ENCODE data around the gene OR2T12.
"Not testable (repeated sequence)": the region's sequence is repeated elsewhere in the genome, so short reads cannot be mapped to it uniquely, and the experiment has no call there.

OR2T12 gene

GRCh38 chr1:248303324-248303723 lies at the start of gene OR2T12:
Gene OR2T12, minus strand, starts transcription at chr1:248303424. Its CDS starts 7,846 bp downstream, at chr1:248295578.
- DNase-seq, result no peak

GRCh38 chr1:248348475-248348874 lies 45.3 kb upstream of the OR2T12 start, which contains the start of gene OR14C36:
Gene OR14C36, plus strand, starts transcription at chr1:248348775. Its CDS starts 0 bp downstream, at chr1:248348775.
- DNase-seq, result no peak

GRCh38 chr1:248343451-248343850 lies 40.2 kb upstream of the OR2T12 start:
- DNase-seq, result no peak

GRCh38 chr1:248324468-248324867 lies 21.2 kb upstream of the OR2T12 start, which contains the start of gene OR2M7:
Gene OR2M7, minus strand, starts transcription at chr1:248324568. Its CDS starts 0 bp downstream, at chr1:248324568.
- DNase-seq, result no peak

- no peak for DNase-seq
Observed at GRCh38 chr1:248316796-248317195, 13.6 kb upstream of the OR2T12 start.

- DNase-seq, result not testable (repeated sequence)
Observed at GRCh38 chr1:248306740-248307139, 3.5 kb upstream of the OR2T12 start.

- DNase-seq, result no peak
Observed at GRCh38 chr1:248306103-248306502, 2.9 kb upstream of the OR2T12 start.

- DNase-seq, result not testable (repeated sequence)
Observed at GRCh38 chr1:248305672-248306071, 2.4 kb upstream of the OR2T12 start.

- no peak for DNase-seq
Observed at GRCh38 chr1:248288391-248288790, 14.8 kb downstream of the OR2T12 start.

- no peak for DNase-seq
Observed at GRCh38 chr1:248277876-248278275, 25.3 kb downstream of the OR2T12 start, which contains the start of gene OR2T33. Gene OR2T33, minus strand, starts transcription at chr1:248277976. Its CDS starts 4,162 bp downstream, at chr1:248273814.

GRCh38 chr1:248273225-248273624 lies 30.0 kb downstream of the OR2T12 start:
- DNase-seq, result not testable (repeated sequence)

- DNase-seq, result no peak
Observed at GRCh38 chr1:248268178-248268577, 35.0 kb downstream of the OR2T12 start.

- not testable (repeated sequence) for DNase-seq
Observed at GRCh38 chr1:248259309-248259708, 43.9 kb downstream of the OR2T12 start.

- DNase-seq, result no peak
Observed at GRCh38 chr1:248243204-248243603, 60.0 kb downstream of the OR2T12 start.

All from DMS79 (cell line).